SH-SY5Y (cell line): ENCODE results near the gene DUSP23.

Experiments used
- GATA2 ChIP-seq: IDR thresholded peaks from 2 replicates; pipeline ENCODE4 v1.6.1; 2011; ENCODE audit warnings: mild to moderate bottlenecking, low read depth, low read length
- GATA3 ChIP-seq: IDR thresholded peaks from 2 replicates; pipeline ENCODE4 v1.6.1; 2011; ENCODE audit warnings: low read depth, mild to moderate bottlenecking, low read length, moderate library complexity

- peak; percentile 81 for TF ChIP-seq GATA2
- TF ChIP-seq GATA3, result peak; percentile 58
Measured at GRCh38 chr1:159786465-159786864, 5.7 kb downstream of the DUSP23 start.
